Progenitor cell of endocrine pancreas (in vitro differentiated cells): ENCODE data around the gene ATP8A2. TPM values are rescaled to one million over a fixed set of nuclear protein-coding genes. Genes with fewer than 3 reads are reported as not detected.

Experiments used
- DNase-seq: peaks from one replicate; pipeline ENCODE4 v3.0.0; 2021; ENCODE audit warnings: low spot score; ENCODE audit not compliant: unreplicated experiment
- H3K27ac Mint-ChIP-seq: 2 replicates; pipeline ENCODE4 v1.8.0; 2021; ENCODE audit warnings: mild to moderate bottlenecking, moderate library complexity, mixed read lengths
- H3K27me3 Mint-ChIP-seq: 2 replicates; pipeline ENCODE4 v1.8.0; 2021; ENCODE audit warnings: mixed read lengths
- H3K36me3 Mint-ChIP-seq: 2 replicates; pipeline ENCODE4 v1.8.0; 2022; ENCODE audit warnings: mixed read lengths; ENCODE audit not compliant: insufficient read depth
- H3K4me1 Mint-ChIP-seq: 2 replicates; pipeline ENCODE4 v1.8.0; 2021; ENCODE audit warnings: low read depth, mixed read lengths
- H3K4me3 Mint-ChIP-seq: 2 replicates; pipeline ENCODE4 v1.8.0; 2021; ENCODE audit warnings: low read depth, mild to moderate bottlenecking, moderate library complexity, mixed read lengths
- H3K9me3 Mint-ChIP-seq: 2 replicates; pipeline ENCODE4 v1.8.0; 2021; ENCODE audit warnings: low read depth, mixed read lengths
- CTCF ChIP-seq: fragments of 200-600 bp; sonication (generic); IDR thresholded peaks from one replicate; pipeline ENCODE4 v1.5.0; 2021; ENCODE audit warnings: antibody characterized with exemption, mild to moderate bottlenecking; ENCODE audit not compliant: unreplicated experiment
- total RNA-seq: library from RNA; stranded (reverse); gene quantifications from 2 replicates; pipeline ENCODE4 v1.2.1, GENCODE V29; 2021

Gene ATP8A2
- total RNA-seq, 1 donor from 2014 or later = 0.38 TPM

GRCh38 chr13:25753976-25754375 is 382.2 kb downstream of the ATP8A2 start:
- no peaks in the 10 kb centered on the region for H3K36me3 Mint-ChIP-seq
- H3K9me3 Mint-ChIP-seq = no peaks in the 10 kb centered on the region
- no peak overlapping the region for H3K4me3 Mint-ChIP-seq
- DNase-seq = no peak
- TF ChIP-seq CTCF = no peak
- peak overlapping the region; percentile 42 for H3K27ac Mint-ChIP-seq
- peaks cover 30% of the 10 kb centered on the region for H3K4me1 Mint-ChIP-seq
- peaks cover 45% of the 10 kb centered on the region for H3K27me3 Mint-ChIP-seq

- no peak for TF ChIP-seq CTCF
- no peaks in the 10 kb centered on the region for H3K9me3 Mint-ChIP-seq
- no peak for DNase-seq
- H3K27me3 Mint-ChIP-seq = peaks cover 39% of the 10 kb centered on the region
- H3K4me1 Mint-ChIP-seq = peaks cover 30% of the 10 kb centered on the region
- H3K4me3 Mint-ChIP-seq = no peak overlapping the region
- H3K36me3 Mint-ChIP-seq = no peaks in the 10 kb centered on the region
- no peak overlapping the region for H3K27ac Mint-ChIP-seq
Measured at GRCh38 chr13:25756251-25756650, 384.5 kb downstream of the ATP8A2 start.

- no peak for DNase-seq
- Mint-ChIP-seq H3K4me3 (no peak overlapping the region), H3K27me3 (peaks cover 40% of the 10 kb centered on the region), H3K9me3 (no peaks in the 10 kb centered on the region), H3K4me1 (peaks cover 30% of the 10 kb centered on the region), H3K27ac (no peak overlapping the region), H3K36me3 (no peaks in the 10 kb centered on the region)
- TF ChIP-seq CTCF = peak; percentile 34
Measured at GRCh38 chr13:25756912-25757311, 385.1 kb downstream of the ATP8A2 start.

GRCh38 chr13:25761041-25761440 is 389.3 kb downstream of the ATP8A2 start:
- peaks cover 60% of the 10 kb centered on the region for H3K27me3 Mint-ChIP-seq
- H3K27ac Mint-ChIP-seq = no peak overlapping the region
- peaks cover 15% of the 10 kb centered on the region for H3K4me1 Mint-ChIP-seq
- no peak for DNase-seq
- no peaks in the 10 kb centered on the region for H3K36me3 Mint-ChIP-seq
- no peak for TF ChIP-seq CTCF
- H3K9me3 Mint-ChIP-seq = no peaks in the 10 kb centered on the region
- no peak overlapping the region for H3K4me3 Mint-ChIP-seq

GRCh38 chr13:25762281-25762680 is 390.5 kb downstream of the ATP8A2 start:
- no peak for TF ChIP-seq CTCF
- H3K27me3 Mint-ChIP-seq = peaks cover 50% of the 10 kb centered on the region
- no peaks in the 10 kb centered on the region for H3K9me3 Mint-ChIP-seq
- no peaks in the 10 kb centered on the region for H3K36me3 Mint-ChIP-seq
- H3K4me3 Mint-ChIP-seq = no peak overlapping the region
- DNase-seq = no peak
- H3K4me1 Mint-ChIP-seq = peaks cover 7% of the 10 kb centered on the region
- no peak overlapping the region for H3K27ac Mint-ChIP-seq
